ENCODE measurements around the gene MTHFD2L.
"Not testable (repeated sequence)": the region's sequence is repeated elsewhere in the genome, so short reads cannot be mapped to it uniquely, and the experiment has no call there.

The MTHFD2L gene

GRCh38 chr4:74188912-74189311 is 31.0 kb downstream of the MTHFD2L start:
- DNase-seq: no peak

GRCh38 chr4:74189331-74190043 is 31.6 kb downstream of the MTHFD2L start:
- no peak for DNase-seq

GRCh38 chr4:74190332-74190731 is 32.4 kb downstream of the MTHFD2L start:
- no peak for DNase-seq

- no peak for DNase-seq
Observed at GRCh38 chr4:74190919-74191397, 33.0 kb downstream of the MTHFD2L start.

GRCh38 chr4:74197080-74197479 is 39.2 kb downstream of the MTHFD2L start:
- DNase-seq: no peak

GRCh38 chr4:74202062-74202586 is 44.2 kb downstream of the MTHFD2L start:
- no peak for DNase-seq

GRCh38 chr4:74203467-74203866 is 45.5 kb downstream of the MTHFD2L start:
- no peak for DNase-seq

GRCh38 chr4:74205046-74205445 is 47.1 kb downstream of the MTHFD2L start:
- DNase-seq: no peak

- DNase-seq: no peak
Observed at GRCh38 chr4:74205559-74205958, 47.6 kb downstream of the MTHFD2L start.

GRCh38 chr4:74206088-74206825 is 48.3 kb downstream of the MTHFD2L start:
- no peak for DNase-seq

GRCh38 chr4:74214457-74215159 is 56.7 kb downstream of the MTHFD2L start:
- DNase-seq: not testable (repeated sequence)

GRCh38 chr4:74215236-74215635 is 57.3 kb downstream of the MTHFD2L start:
- DNase-seq: peak in 1 of 56 donors; percentile 19

- no peak for DNase-seq
Observed at GRCh38 chr4:74217365-74217764, 59.4 kb downstream of the MTHFD2L start.

GRCh38 chr4:74218201-74218600 is 60.3 kb downstream of the MTHFD2L start:
- DNase-seq: no peak

GRCh38 chr4:74219240-74219639 is 61.3 kb downstream of the MTHFD2L start:
- DNase-seq: no peak

GRCh38 chr4:74223098-74223497 is 65.2 kb downstream of the MTHFD2L start:
- no peak for DNase-seq

GRCh38 chr4:74223801-74224200 is 65.9 kb downstream of the MTHFD2L start:
- no peak for DNase-seq

- peak in 24 of 56 donors; percentile 2 to 66 (median 21) for DNase-seq
Observed at GRCh38 chr4:74228691-74229640, 71.0 kb downstream of the MTHFD2L start.

- no peak for DNase-seq
Observed at GRCh38 chr4:74230902-74231499, 73.1 kb downstream of the MTHFD2L start.

GRCh38 chr4:74235135-74235534 is 77.2 kb downstream of the MTHFD2L start:
- DNase-seq: no peak

Measured in nucleus accumbens (tissue), 56 donors.